ENCODE data around the gene PRR11.
"Not testable (repeated sequence)": the region's sequence is repeated elsewhere in the genome, so short reads cannot be mapped to it uniquely, and the experiment has no call there.

PRR11 gene

GRCh38 chr17:59219370-59219769, 63.8 kb downstream of the PRR11 start:
- TF ChIP-seq CTCF (conservative IDR thresholded peaks at IDR 0.05; ENCODE audit: low read length), result no peak
- no peak overlapping the region for H3K4me3 ChIP-seq (ENCODE audit: low read length)
- no peak for DNase-seq (ENCODE audit: low read depth)

- no peak for TF ChIP-seq CTCF (conservative IDR thresholded peaks at IDR 0.05; ENCODE audit: low read length)
- peak overlapping the region; percentile 89 for H3K4me3 ChIP-seq (ENCODE audit: low read length)
- DNase-seq (ENCODE audit: low read depth), result no peak
Observed at GRCh38 chr17:59219992-59220327, 64.4 kb downstream of the PRR11 start.

GRCh38 chr17:59220328-59221158, 65.0 kb downstream of the PRR11 start, which contains the start of gene GDPD1:
TSS of gene GDPD1 (plus strand) at chr17:59220511. CDS start at chr17:59220610, 99 bp downstream.
- DNase-seq (ENCODE audit: low read depth), result peak; percentile 88
- peak; percentile 42 for TF ChIP-seq CTCF (conservative IDR thresholded peaks at IDR 0.05; ENCODE audit: low read length)

GRCh38 chr17:59221159-59221847, 65.8 kb downstream of the PRR11 start:
- no peak for TF ChIP-seq CTCF (conservative IDR thresholded peaks at IDR 0.05; ENCODE audit: low read length)
- DNase-seq (ENCODE audit: low read depth), result no peak

More at GRCh38 chr17:59220328-59221158, 65.0 kb downstream of the PRR11 start, which contains the start of gene GDPD1:
- H3K4me3 ChIP-seq (ENCODE audit: low read length), result peak within 1 kb of the TSS; percentile 89

GRCh38 chr17:59223813-59224212, 68.3 kb downstream of the PRR11 start:
- no peak for TF ChIP-seq CTCF (conservative IDR thresholded peaks at IDR 0.05; ENCODE audit: low read length)
- no peak for DNase-seq (ENCODE audit: low read depth)
- H3K4me3 ChIP-seq (ENCODE audit: low read length), result no peak overlapping the region

More at GRCh38 chr17:59221159-59221847, 65.8 kb downstream of the PRR11 start:
- H3K4me3 ChIP-seq (ENCODE audit: low read length), result peak overlapping the region; percentile 89

GRCh38 chr17:59228588-59228987, 73.0 kb downstream of the PRR11 start:
- not testable (repeated sequence) for H3K4me3 ChIP-seq (ENCODE audit: low read length)

GRCh38 chr17:59230764-59231163, 75.2 kb downstream of the PRR11 start:
- DNase-seq (ENCODE audit: low read depth), result no peak
- H3K4me3 ChIP-seq (ENCODE audit: low read length), result no peak overlapping the region
- TF ChIP-seq CTCF (conservative IDR thresholded peaks at IDR 0.05; ENCODE audit: low read length), result no peak

More at GRCh38 chr17:59228588-59228987, 73.0 kb downstream of the PRR11 start:
- not testable (repeated sequence) for DNase-seq (ENCODE audit: low read depth)
